ENCODE measurements around the gene STN1.

GRCh38 chr10:103892181-103892580, 25.8 kb downstream of the STN1 start:
- TF ChIP-seq CTCF (IDR thresholded peaks at IDR 0.05; ENCODE audit: low read depth, low read length), result no peak
- no peak for TF ChIP-seq EZH2phosphoT487 (IDR thresholded peaks at IDR 0.05; ENCODE audit: low read depth)

Data from OCI-LY3 (cell line).